ENCODE measurements around the gene SP140. TPM values are rescaled to one million over a fixed set of nuclear protein-coding genes. Genes with fewer than 3 reads are reported as not detected.

Gene SP140
- total RNA-seq, 1 donor from 2014 or later = 4.6 TPM

GRCh38 chr2:230346921-230347533, 121.5 kb downstream of the SP140 start:
- TF ChIP-seq CTCF (conservative IDR thresholded peaks at IDR 0.05; ENCODE audit: low read depth, low read length) = no peak
- H3K4me3 ChIP-seq (ENCODE audit: low read depth, low read length) = no peak overlapping the region
- no peak for DNase-seq (ENCODE audit: low read depth)

- no peak for TF ChIP-seq CTCF (conservative IDR thresholded peaks at IDR 0.05; ENCODE audit: low read depth, low read length)
- DNase-seq (ENCODE audit: low read depth) = no peak
- H3K4me3 ChIP-seq (ENCODE audit: low read depth, low read length) = no peak overlapping the region
These were observed 122.2 kb downstream of the SP140 start for GRCh38 chr2:230347659-230348305.

- TF ChIP-seq CTCF (conservative IDR thresholded peaks at IDR 0.05; ENCODE audit: low read depth, low read length) = no peak
- no peak for DNase-seq (ENCODE audit: low read depth)
These were observed 123.3 kb downstream of the SP140 start for GRCh38 chr2:230348787-230349186.

DNA sequence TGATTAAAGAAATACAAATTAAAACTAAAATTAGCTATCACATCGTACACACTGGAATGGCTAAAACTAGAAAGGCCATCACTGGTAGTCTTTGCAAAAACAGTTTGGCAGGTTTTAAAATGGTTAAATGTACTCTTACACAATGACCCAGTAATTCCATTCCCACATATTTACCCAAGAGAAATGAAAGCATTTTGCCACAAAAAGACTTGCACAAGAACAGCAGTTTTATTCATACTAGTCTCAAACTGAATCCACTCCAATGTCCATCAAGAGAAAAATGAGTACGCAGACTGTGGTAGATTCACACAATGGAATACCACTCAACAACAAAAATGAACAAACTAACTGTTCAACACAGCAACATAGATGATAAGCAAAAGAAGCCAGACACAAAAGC, 130.5 kb downstream of the SP140 start:
- DNase-seq (ENCODE audit: low read depth) = no peak
- no peak overlapping the region for H3K4me3 ChIP-seq (ENCODE audit: low read depth, low read length)
- TF ChIP-seq CTCF (conservative IDR thresholded peaks at IDR 0.05; ENCODE audit: low read depth, low read length) = no peak

More at GRCh38 chr2:230348787-230349186, 123.3 kb downstream of the SP140 start:
- H3K4me3 ChIP-seq (ENCODE audit: low read depth, low read length) = no peak overlapping the region

GRCh38 chr2:230358305-230358704, 132.8 kb downstream of the SP140 start:
- H3K4me3 ChIP-seq (ENCODE audit: low read depth, low read length) = no peak overlapping the region
- DNase-seq (ENCODE audit: low read depth) = no peak
- no peak for TF ChIP-seq CTCF (conservative IDR thresholded peaks at IDR 0.05; ENCODE audit: low read depth, low read length)

GRCh38 chr2:230360028-230360427, 134.5 kb downstream of the SP140 start:
- no peak for DNase-seq (ENCODE audit: low read depth)
- H3K4me3 ChIP-seq (ENCODE audit: low read depth, low read length) = no peak overlapping the region
- no peak for TF ChIP-seq CTCF (conservative IDR thresholded peaks at IDR 0.05; ENCODE audit: low read depth, low read length)

Data from epithelial cell of proximal tubule (primary cell).